GM12878 (cell line): ENCODE data around the gene MOV10L1. TPM values are rescaled to one million over a fixed set of nuclear protein-coding genes. Genes with fewer than 3 reads are reported as not detected.

ENCODE experiments used
- ATAC-seq: fragments of 200-7000 bp; cut with Tn5 transposase; 3 replicates; pipeline ENCODE4 v1.9.1; 2020; ENCODE audit warnings: mild to moderate bottlenecking, moderate library complexity
- BruUV-seq: library from RNA; stranded (reverse); fragments of 400-500 nt; replicated peaks from 2 replicates; lab custom pipeline; 2021; lab: Mats Ljungman, UMichigan
- CTCF ChIA-PET: fragments of 300-600 bp; sonication (Branson Sonifier 250); formaldehyde crosslinking; extraction: SDS; loops from one replicate; lab custom pipeline; 2021; ENCODE audit warnings: inconsistent platforms; lab: Yijun Ruan, JAX
- POLR2A ChIA-PET: fragments of 350-600 bp; formaldehyde crosslinking; extraction: SDS; loops from one replicate; lab custom pipeline; 2021; ENCODE audit warnings: inconsistent platforms; lab: Charles Lee
- RAD21 ChIA-PET: fragments of 300-600 bp; sonication (Branson Sonifier 250); formaldehyde crosslinking; loops from one replicate; lab custom pipeline; 2023; ENCODE audit warnings: antibody characterized with exemption; ENCODE audit not compliant: unreplicated experiment; lab: Charles Lee
- SMC1A ChIA-PET: fragments of 300-600 bp; sonication (Branson Sonifier 250); formaldehyde crosslinking; loops from one replicate; lab custom pipeline; 2023; ENCODE audit not compliant: unreplicated experiment, uncharacterized antibody; lab: Charles Lee
- DNase-seq: peaks from one replicate; pipeline ENCODE4 v3.0.0-alpha.2; 2011; ENCODE audit warnings: low read depth, low spot score
- FAIRE-seq: peaks from 3 replicates; lab custom pipeline; 2011; peaks lifted over from hg19 to GRCh38; lab: Jason Lieb, UNC
- H2AFZ ChIP-seq: 2 replicates; pipeline ENCODE4 v1.6.0; 2011; ENCODE audit warnings: low read depth, low read length, control low read depth; ENCODE audit not compliant: control insufficient read depth
- H3K27ac ChIP-seq: 2 replicates; pipeline ENCODE4 v1.5.1; 2011; ENCODE audit warnings: control low read depth; ENCODE audit not compliant: control insufficient read depth, insufficient read depth
- H3K27me3 ChIP-seq, 2 experiments: replicated peaks in 1 of 2; 2 replicates each; pipeline versions ENCODE4 v1.6.0 to v1.6.1; 2011; ENCODE audit warnings: low read length in 1 of 2; ENCODE audit not compliant: control insufficient read depth in 2 of 2, insufficient read depth in 2 of 2
- H3K36me3 ChIP-seq, 2 experiments: 2 replicates each; pipeline ENCODE4 v1.5.1; 2011; ENCODE audit warnings: low read length in 1 of 2; ENCODE audit not compliant: control insufficient read depth in 2 of 2, insufficient read depth in 2 of 2
- H3K4me1 ChIP-seq: 2 replicates; pipeline ENCODE4 v1.6.1; 2011; ENCODE audit warnings: mild to moderate bottlenecking, low read length, moderate library complexity, mixed read lengths; ENCODE audit not compliant: control insufficient read depth, insufficient read depth
- H3K4me2 ChIP-seq: 2 replicates; pipeline ENCODE4 v1.6.0; 2011; ENCODE audit warnings: control low read depth; ENCODE audit not compliant: control insufficient read depth, insufficient read depth
- H3K4me3 ChIP-seq: fragments of 200-600 bp; sonication (generic); 2 replicates; pipeline ENCODE4 v1.5.1; 2016
- H3K79me2 ChIP-seq: 2 replicates; pipeline ENCODE4 v1.6.0; 2011; ENCODE audit warnings: low read length; ENCODE audit not compliant: control insufficient read depth, insufficient read depth
- H3K9ac ChIP-seq: 2 replicates; pipeline ENCODE4 v1.8.0; 2011; ENCODE audit warnings: low read length, control low read depth, mixed read lengths; ENCODE audit not compliant: control insufficient read depth, insufficient read depth
- H3K9me3 ChIP-seq: replicated peaks from 3 replicates; pipeline ENCODE4 v1.5.1; 2011; ENCODE audit warnings: mild to moderate bottlenecking, low read length; ENCODE audit not compliant: control insufficient read depth, insufficient read depth
- H4K20me1 ChIP-seq: 2 replicates; pipeline ENCODE4 v1.6.0; 2011; ENCODE audit not compliant: control insufficient read depth, insufficient read depth
- E4F1 ChIP-seq: fragments of 450-650 bp; IDR thresholded peaks from 2 replicates; pipeline ENCODE4 v1.6.1; 2018; ENCODE audit warnings: borderline replicate concordance, mild to moderate bottlenecking; ENCODE audit not compliant: partially characterized antibody
- RUNX3 ChIP-seq: IDR thresholded peaks from 2 replicates; pipeline ENCODE4 v1.6.1; 2012; ENCODE audit warnings: low read length, inconsistent platforms
- SKIL ChIP-seq: fragments of 450-650 bp; IDR thresholded peaks from 2 replicates; pipeline ENCODE4 v1.6.1; 2017; ENCODE audit warnings: mild to moderate bottlenecking, low read depth, inconsistent platforms; ENCODE audit not compliant: poor library complexity, severe bottlenecking
- STAT1 ChIP-seq: fragments of 450-650 bp; conservative IDR thresholded peaks from 2 replicates; pipeline ENCODE4 v1.6.1; 2014; ENCODE audit warnings: antibody characterized with exemption, mild to moderate bottlenecking
- TCF7 ChIP-seq: IDR thresholded peaks from 2 replicates; pipeline ENCODE4 v1.6.1; 2014; ENCODE audit warnings: antibody characterized with exemption, borderline replicate concordance
- ZNF622 ChIP-seq: fragments of 450-650 bp; IDR thresholded peaks from 2 replicates; pipeline ENCODE4 v1.6.1; 2017; ENCODE audit warnings: mild to moderate bottlenecking, inconsistent platforms
- WGBS: methylation state at CpG from one replicate; pipeline ENCODE4 v1.1.6; 2016; ENCODE audit warnings: low lambda C conversion rate; ENCODE audit not compliant: insufficient replicate concordance, insufficient coverage; ENCODE audit errors: missing lambda C conversion rate; 5-methylcytosine and 5-hydroxymethylcytosine counted together
- in situ Hi-C: fragments of 300-500 bp; cut with MboI; formaldehyde crosslinking; loops from 9 replicates; pipeline ENCODE4 v1.14.3; 2018; ENCODE audit warnings: mixed read lengths
- intact Hi-C: fragments of 100-400 bp; cut with micrococcal nuclease; formaldehyde crosslinking; loops from one replicate; pipeline ENCODE4 v1.14.2; 2022; ENCODE audit not compliant: unreplicated experiment
- polyA plus RNA-seq, 11 experiments: library from polyadenylated mRNA; depleted of rRNA in 4 of 11; unstranded in 6 of 11; stranded (reverse) in 5 of 11; fragments of >200 nt; fragmentation: Nextera tagmentation in 4 of 11; fragmentation: Illumina TruSeq in 1 of 11; extraction: Ambion mirVana in 4 of 11; extraction: Trizol in 1 of 11; gene quantifications; 1 replicate in 1 of 11; 2 replicates in 10 of 11; pipeline versions ENCODE4 v1.2.1 to v1.2.3, GENCODE V29; 2011 to 2016; ENCODE audit warnings: inconsistent platforms in 2 of 11, missing spikeins in 2 of 11, low read depth in 1 of 11
- total RNA-seq, 4 experiments: library from RNA; depleted of rRNA in 3 of 4; stranded (reverse); fragments of >200 nt in 3 of 4; fragmentation: Illumina TruSeq in 1 of 4; extraction: Trizol in 1 of 4; gene quantifications; 2 replicates each; pipeline versions ENCODE4 v1.2.1 to v1.2.3, GENCODE V29; 2013 to 2021

The MOV10L1 gene
- total and polyA plus RNA-seq, 10 of the 15 experiments (the other 5 are each of a cell fraction or from before 2014, with no cell fraction given) = 0.22 TPM; not detected in 9

- Histone ChIP-seq H4K20me1 (no peaks in the 10 kb centered on the region), H3K36me3 (no peaks in the 10 kb centered on the region), H3K4me3 (no peak overlapping the region), H3K79me2 (no peaks in the 10 kb centered on the region), H3K9me3 (no peaks in the 10 kb centered on the region), H3K27ac (no peak overlapping the region), H3K27me3 (no peaks in the 10 kb centered on the region; a peak in 2 of 4 replicates), H3K4me2 (no peak overlapping the region), H3K9ac (no peak overlapping the region), H2AFZ (no peak overlapping the region), H3K4me1 (no peaks in the 10 kb centered on the region)
- 37% methylated on average over 11 of the region's 17 CpGs for WGBS
- RAD21 ChIA-PET = no interaction called here
- no peak for ATAC-seq
- no peak for TF ChIP-seq ZNF622
- no peak for TF ChIP-seq STAT1
- TF ChIP-seq E4F1 = no peak
- TF ChIP-seq TCF7 = no peak
- TF ChIP-seq SKIL = no peak
- no peak for TF ChIP-seq RUNX3
- SMC1A ChIA-PET = no interaction called here
- POLR2A ChIA-PET = no interaction called here
- CTCF ChIA-PET = no interaction called here
- no peak for FAIRE-seq
- BruUV-seq = no TSS peak
- no peak for DNase-seq
- intact Hi-C loops = no loop called here
- in situ Hi-C loops = no loop called here
Observed at GRCh38 chr22:50061824-50062355, 27.9 kb upstream of the MOV10L1 start.
